GM18867 (cell line): ENCODE data around the gene KDELR3.
A peak's percentile ranks its signal among the peaks of the same experiment; 100 is the strongest.

Experiments
- ATAC-seq: cut with Tn5 transposase; IDR thresholded peaks from one replicate; pipeline ENCODE4 v1.9.1; 2021; ENCODE audit warnings: mild to moderate bottlenecking, moderate library complexity; ENCODE audit not compliant: unreplicated experiment

KDELR3 gene

DNA sequence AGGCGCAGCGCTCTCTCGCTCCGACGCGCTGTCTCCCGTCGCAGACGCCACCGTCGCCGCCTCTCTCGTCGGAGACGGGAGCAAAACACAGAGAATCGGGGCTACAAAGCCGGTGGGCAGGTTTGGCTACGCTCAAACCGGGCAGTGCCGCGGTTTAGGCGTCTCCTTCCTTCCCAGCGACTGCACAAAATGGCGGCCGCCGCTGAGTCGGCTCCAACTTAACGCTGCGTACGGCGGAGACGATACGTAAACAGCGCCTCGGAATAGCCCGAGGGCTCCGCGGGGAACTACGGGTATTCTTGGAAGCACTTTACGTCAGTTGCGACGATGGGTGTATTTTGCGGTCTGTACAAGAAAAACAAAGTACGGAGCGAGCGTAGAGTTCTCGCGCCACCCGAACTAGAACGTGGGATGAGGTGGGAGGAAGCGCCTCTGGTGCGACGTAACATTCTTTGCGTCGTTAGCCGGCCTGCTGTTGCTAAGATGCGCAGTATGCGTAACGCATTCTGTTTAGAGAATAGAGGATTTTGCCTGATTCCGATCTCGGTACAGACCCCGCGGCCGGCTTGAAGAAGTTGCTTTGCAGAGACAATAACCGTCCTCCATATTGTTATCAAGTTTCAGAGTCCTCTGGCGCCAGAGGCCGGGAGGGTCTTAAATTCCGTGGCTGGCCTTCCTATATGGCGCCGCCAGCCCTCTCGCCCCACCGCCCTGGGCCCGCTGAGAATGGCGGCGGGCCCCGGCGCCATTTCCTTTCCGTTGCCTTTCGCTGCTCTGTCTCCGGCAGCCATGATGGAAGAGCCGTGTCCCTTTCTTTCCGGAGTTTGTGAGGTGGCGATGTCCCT lies 38.4 kb downstream of the KDELR3 start, which contains the start of gene DDX17:
Gene DDX17 (minus strand): TSS at position 194 of the 845 bp plus-strand sequence.
- ATAC-seq, result peak; percentile 79

DNA sequence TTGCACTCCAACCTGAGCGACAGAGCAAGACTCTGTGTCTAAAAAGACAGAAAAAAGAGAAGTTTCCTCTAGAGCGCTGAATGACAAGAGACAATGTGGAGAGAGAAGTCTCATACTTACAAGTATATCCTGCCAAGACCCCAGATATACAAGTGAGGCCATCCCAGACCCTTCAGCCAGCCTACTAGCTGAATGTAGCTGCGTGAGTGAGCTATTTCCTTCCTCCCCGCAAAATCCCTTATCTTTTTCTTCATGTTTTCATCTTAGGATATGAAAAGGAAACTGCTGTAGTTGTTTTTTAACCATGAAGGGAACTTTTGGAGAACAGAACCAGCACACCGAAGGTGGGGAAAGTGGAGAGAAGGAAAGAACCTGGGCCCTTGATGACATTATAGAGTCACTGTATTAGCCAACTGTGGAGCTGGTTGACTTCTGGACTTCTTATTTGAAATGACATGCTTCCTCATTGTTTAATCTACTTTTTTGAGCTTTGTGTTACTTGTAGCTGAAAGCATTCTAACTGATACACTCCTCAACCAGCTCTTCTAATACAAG lies 42.6 kb downstream of the KDELR3 start:
- ATAC-seq, result no peak

DNA sequence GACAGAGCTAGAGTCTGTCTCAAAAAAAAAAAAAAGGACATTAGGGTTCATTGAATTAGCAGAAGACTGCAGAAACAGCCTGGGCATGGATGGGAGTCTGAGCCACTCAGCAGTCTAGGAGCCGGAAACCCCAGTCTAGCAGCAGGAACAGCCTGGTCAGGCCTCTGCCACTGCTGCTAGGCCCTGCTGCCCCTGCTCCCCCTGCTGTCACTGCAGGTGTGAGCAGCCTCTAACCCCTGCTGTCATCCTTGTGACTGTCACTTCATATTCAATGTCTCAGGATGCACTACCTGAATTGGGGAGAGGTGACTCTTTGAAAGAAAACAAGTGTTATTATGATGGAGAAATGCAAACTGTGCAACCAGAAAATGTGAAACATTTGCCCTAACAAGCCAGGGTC lies 45.2 kb downstream of the KDELR3 start:
- no peak for ATAC-seq

DNA sequence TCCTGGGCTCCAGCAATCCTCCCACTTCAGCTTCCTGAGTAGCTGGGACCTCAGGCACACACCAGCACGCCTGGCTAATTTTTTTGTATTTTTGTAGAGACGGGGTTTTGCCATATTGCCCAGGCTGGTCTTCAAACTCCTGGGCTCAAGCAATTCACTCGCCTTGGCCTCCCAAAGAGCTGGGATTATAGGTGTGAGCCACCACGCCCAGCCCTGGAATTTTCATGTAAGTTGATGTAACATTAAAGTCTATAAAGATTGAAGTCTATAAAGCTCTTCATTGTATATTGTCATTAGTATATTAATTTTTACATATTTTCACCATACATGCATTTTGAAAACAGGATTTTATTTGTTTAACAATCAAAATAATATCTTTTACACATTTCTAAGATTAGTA lies 50.7 kb downstream of the KDELR3 start:
- no peak for ATAC-seq

DNA sequence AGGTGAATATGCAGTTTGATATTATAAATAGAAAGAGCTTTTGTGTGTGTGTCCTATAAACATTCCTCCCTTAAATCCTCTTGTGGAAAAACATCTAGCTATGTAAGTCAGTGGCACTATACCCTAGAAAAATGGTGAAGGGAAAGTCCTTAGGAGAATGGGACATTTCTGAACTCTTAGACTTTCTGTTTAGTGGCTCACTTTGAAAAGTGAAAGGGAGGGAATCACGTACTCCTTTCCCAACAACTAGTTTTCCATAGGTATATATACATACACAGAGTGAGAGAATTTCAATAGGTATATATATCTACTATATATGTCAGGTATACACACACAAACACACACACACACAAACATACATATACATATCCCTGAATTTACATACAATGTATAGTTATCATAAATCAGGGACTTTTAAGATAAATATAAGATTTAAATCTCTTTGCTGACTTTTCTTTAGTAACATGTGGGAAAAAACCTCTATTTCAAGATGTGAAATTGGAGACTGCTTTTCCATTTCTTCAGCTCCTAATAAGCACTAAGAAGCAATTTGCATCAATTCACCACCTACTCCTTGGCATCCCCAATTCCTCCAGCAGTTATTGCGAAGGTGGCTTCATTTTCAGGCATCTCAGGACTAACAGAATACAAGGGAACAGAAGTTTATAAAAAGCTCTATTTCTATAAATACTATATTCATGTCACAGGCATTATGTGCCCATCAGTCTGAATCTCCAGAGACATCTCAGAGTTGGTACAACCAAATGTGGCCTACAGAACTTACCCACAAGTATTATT lies 51.8 kb downstream of the KDELR3 start:
- no peak for ATAC-seq

DNA sequence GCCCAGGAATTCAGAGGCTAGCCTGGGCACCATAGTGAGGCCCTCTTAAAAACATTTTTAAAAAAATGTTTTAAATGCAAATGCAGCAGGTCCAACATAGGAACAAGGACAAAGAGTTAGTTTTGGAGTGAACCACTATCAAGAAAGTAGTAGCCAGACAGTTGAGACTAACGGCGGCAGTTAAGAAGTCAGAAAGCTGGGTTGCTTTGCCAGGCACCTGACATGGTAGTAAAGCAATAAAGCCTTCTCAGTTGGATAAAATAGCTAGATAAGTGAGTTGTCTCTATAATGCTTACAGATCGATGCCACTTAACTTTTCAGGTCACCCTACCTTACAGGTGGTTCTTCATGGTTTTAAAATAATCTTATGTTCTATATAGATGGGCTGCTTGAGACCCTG lies 55.1 kb downstream of the KDELR3 start:
- no peak for ATAC-seq

DNA sequence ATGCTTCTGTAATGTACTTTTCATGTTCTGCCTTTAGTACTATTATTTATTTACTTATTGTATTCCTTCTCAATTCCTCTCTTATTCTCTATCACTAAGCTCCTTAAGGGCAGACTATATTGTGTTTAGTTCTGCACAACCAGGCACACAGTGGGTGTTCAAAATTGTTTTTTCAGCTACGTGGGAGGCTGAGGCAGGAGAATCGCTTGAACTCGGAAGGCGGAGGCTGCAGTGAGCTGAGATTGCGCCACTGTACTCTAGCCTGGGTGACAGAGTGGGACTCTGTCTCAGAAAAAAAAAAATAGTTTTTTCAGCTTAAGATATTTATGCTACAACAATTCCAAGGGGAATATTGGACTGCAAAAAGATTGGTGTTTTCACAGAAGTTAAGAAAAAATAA lies 55.6 kb downstream of the KDELR3 start:
- ATAC-seq, result no peak

DNA sequence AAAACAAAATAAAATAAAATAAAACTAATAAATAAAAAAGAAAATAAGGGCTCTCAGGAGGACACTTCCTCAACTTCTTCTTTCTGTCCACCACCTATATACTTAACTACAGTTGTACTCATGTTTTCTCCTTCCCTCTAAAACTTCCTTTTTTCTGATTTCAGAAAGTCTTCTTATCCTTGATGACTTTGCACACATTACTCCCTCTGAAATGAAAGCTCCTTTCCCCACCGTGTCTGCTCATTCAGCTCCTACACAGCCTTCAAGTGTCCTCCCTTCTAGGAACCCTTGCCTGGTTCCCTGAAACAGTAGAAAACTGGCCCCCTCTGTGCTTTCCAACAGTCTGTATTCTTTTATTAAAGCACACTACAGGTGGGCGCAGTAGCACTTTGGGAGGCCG lies 56.5 kb downstream of the KDELR3 start:
- no peak for ATAC-seq

DNA sequence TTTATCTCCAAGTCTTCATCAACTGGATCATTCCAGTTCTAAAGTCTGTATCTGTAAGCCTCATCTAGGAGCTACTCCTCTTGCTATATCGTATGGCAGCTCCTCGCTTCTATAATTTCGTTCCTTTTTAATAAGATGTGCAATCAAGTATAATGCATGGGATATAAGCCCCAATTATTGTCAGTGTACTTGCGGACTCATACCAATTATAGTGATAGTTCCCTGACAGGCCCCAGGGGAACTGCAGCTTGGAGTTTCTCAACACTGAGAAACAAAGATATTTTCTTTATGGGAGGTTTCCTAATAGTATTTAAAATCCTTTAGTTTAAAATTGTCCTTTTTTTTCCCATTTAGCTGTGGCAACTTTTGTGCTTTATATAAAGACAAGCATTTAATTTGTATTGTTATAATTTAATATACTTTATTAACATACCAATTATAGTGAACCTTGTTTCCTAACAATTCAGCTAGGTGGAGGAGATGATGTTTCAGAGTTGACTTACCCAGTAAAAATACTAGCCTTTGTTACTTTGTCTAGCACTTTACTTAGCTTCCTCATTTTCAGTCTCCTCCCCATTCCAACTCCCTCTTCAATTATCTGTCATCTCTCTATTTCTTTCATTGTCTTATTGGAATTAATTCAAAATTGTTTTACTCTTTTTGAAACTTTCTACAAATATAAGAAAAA lies 63.5 kb downstream of the KDELR3 start:
- ATAC-seq, result no peak
